Activated CD4-positive, alpha-beta memory T cell treated with anti-CD3 and anti-CD28 coated beads, Interleukin-2, amount 10 ng/mL, durations not matched to agents 7 days and 5 days (primary cell): ENCODE results near the gene SNX8. TPM values are rescaled to one million over a fixed set of nuclear protein-coding genes. Genes with fewer than 3 reads are reported as not detected.
"Not testable (repeated sequence)": the region's sequence is repeated elsewhere in the genome, so short reads cannot be mapped to it uniquely, and the experiment has no call there.

Experiments used
- CTCF ChIA-PET: fragments of 350-600 bp; sonication (Branson Sonifier 250); formaldehyde crosslinking; loops from one replicate; lab custom pipeline; 2021; ENCODE audit warnings: antibody characterized with exemption, inconsistent platforms; lab: Charles Lee
- POLR2A ChIA-PET: fragments of 350-600 bp; sonication (Branson Sonifier 250); formaldehyde crosslinking; loops from one replicate; lab custom pipeline; 2021; ENCODE audit warnings: antibody characterized with exemption; lab: Charles Lee
- DNase-seq: peaks from one replicate; pipeline ENCODE4 v3.0.0-alpha.2; 2020
- H3K27ac Mint-ChIP-seq: one replicate; pipeline ENCODE4 v1.8.0; 2021; ENCODE audit warnings: mild to moderate bottlenecking, mixed read lengths
- H3K27me3 Mint-ChIP-seq: one replicate; pipeline ENCODE4 v1.8.0; 2021; ENCODE audit warnings: mixed read lengths
- H3K36me3 Mint-ChIP-seq: one replicate; pipeline ENCODE4 v1.8.0; 2021; ENCODE audit warnings: low read depth, mixed read lengths
- H3K4me1 Mint-ChIP-seq: one replicate; pipeline ENCODE4 v1.8.0; 2021; ENCODE audit warnings: mixed read lengths
- H3K4me3 Mint-ChIP-seq: one replicate; pipeline ENCODE4 v1.8.0; 2021; ENCODE audit warnings: mild to moderate bottlenecking, mixed read lengths
- H3K9me3 Mint-ChIP-seq: one replicate; pipeline ENCODE4 v1.8.0; 2021; ENCODE audit warnings: mixed read lengths
- total RNA-seq, 2 experiments: library from RNA; stranded (reverse); gene quantifications; one replicate each; pipeline ENCODE4 v1.2.3, GENCODE V29; 2021

SNX8 gene
- total RNA-seq, 2 experiments from 2014 or later: 22.4 to 26.8 TPM

DNA sequence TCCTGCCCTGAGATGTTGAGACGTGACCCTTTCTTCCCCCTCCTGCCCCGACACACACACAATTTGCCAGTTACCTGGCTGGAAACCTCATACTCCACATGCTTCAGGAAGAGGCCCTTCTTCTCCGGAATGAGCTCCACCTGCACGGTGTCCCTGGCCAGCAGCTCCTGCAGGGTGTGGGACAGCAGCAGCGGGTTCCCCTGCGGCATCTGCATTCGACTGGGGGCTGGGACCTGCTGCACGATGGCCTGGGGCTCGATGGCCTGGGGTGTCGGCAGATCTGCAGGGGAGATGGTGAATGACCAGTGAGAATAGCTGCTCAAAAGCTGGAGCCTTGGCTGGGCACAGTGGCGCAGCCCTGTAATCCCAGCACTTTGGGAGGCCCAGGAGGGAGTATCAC, 36.2 kb downstream of the SNX8 start:
- no peaks in the 10 kb centered on the region for H3K4me1 Mint-ChIP-seq
- H3K36me3 Mint-ChIP-seq: peaks cover 5% of the 10 kb centered on the region
- no peaks in the 10 kb centered on the region for H3K27me3 Mint-ChIP-seq
- ChIA-PET POLR2A (no interaction called here), CTCF (no interaction called here)
- no peak overlapping the region for H3K27ac Mint-ChIP-seq
- H3K9me3 Mint-ChIP-seq: no peaks in the 10 kb centered on the region
- no peak for DNase-seq
- no peak overlapping the region for H3K4me3 Mint-ChIP-seq

- Mint-ChIP-seq H3K27me3 (no peaks in the 10 kb centered on the region), H3K4me3 (no peak overlapping the region), H3K9me3 (no peaks in the 10 kb centered on the region), H3K27ac (no peak overlapping the region), H3K4me1 (no peaks in the 10 kb centered on the region), H3K36me3 (peaks cover 5% of the 10 kb centered on the region)
- POLR2A ChIA-PET: no interaction called here
- CTCF ChIA-PET: no interaction called here
- DNase-seq: no peak
These were observed 38.1 kb downstream of the SNX8 start for GRCh38 chr7:2276107-2276506.

- ChIA-PET POLR2A (no interaction called here), CTCF (no interaction called here)
- Mint-ChIP-seq H3K4me3 (no peak overlapping the region), H3K9me3 (no peaks in the 10 kb centered on the region), H3K27me3 (no peaks in the 10 kb centered on the region), H3K4me1 (no peaks in the 10 kb centered on the region), H3K36me3 (peaks cover 5% of the 10 kb centered on the region), H3K27ac (no peak overlapping the region)
- DNase-seq: no peak
These were observed 39.1 kb downstream of the SNX8 start for GRCh38 chr7:2275101-2275500.

- POLR2A ChIA-PET: no interaction called here
- CTCF ChIA-PET: no interaction called here
- no peak overlapping the region for H3K4me3 Mint-ChIP-seq
These were observed 39.6 kb downstream of the SNX8 start for GRCh38 chr7:2274666-2275065.

DNA sequence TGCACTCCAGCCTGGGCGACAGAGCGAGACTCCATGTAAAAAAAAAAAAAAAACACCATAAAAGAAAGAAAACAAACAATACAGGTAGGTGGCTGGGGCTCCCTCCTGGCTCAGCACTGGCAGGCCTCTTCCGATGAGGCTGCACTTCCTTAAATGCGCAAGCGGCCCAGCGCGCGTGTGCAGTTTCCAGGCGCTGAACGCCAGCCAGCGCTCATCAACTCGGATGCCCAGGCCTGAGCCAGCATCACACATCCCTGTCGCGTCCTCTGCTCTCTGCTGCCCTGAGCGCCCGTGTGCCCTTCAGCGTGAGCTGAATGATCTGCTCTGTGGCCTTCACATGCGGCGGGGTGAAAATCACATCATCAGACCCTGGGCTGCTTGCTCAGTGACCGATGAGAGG, 40.4 kb downstream of the SNX8 start:
- Mint-ChIP-seq H3K27ac (no peak overlapping the region), H3K36me3 (peaks cover 7% of the 10 kb centered on the region), H3K4me1 (no peaks in the 10 kb centered on the region), H3K4me3 (no peak overlapping the region), H3K9me3 (no peaks in the 10 kb centered on the region), H3K27me3 (no peaks in the 10 kb centered on the region)
- no peak for DNase-seq
- ChIA-PET POLR2A (no interaction called here), CTCF (interaction anchor here (0.7 kb wide), 1 partner anchor 26 kb away, joined by 3 read pairs; no protein-coding TSS in a partner anchor)

More at GRCh38 chr7:2274666-2275065, 39.6 kb downstream of the SNX8 start:
- no peaks in the 10 kb centered on the region for H3K4me1 Mint-ChIP-seq
- no peaks in the 10 kb centered on the region for H3K9me3 Mint-ChIP-seq
- peaks cover 5% of the 10 kb centered on the region for H3K36me3 Mint-ChIP-seq
- no peak overlapping the region for H3K27ac Mint-ChIP-seq
- no peaks in the 10 kb centered on the region for H3K27me3 Mint-ChIP-seq
- no peak for DNase-seq

DNA sequence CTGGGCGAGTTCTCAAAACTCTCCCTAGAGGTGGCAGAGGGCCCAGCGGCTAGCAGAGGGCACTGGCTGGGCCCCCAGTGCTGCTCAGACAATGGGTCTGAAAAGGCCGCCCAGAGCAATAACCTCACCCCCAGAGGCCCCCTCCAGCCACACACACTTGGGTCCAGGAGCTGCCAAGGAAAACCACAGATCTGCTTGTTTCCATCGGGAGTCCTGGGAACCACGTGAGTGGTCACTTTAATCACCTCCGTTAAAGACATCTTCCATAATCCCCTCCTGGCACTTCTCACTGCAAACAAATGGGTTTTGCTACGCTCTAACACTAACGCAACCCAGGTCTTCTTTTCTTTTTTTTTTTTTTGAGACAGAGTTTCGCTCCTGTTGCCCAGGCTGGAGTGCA, 42.2 kb downstream of the SNX8 start:
- H3K9me3 Mint-ChIP-seq: no peaks in the 10 kb centered on the region
- DNase-seq: no peak
- CTCF ChIA-PET: no interaction called here
- H3K27me3 Mint-ChIP-seq: no peaks in the 10 kb centered on the region
- POLR2A ChIA-PET: no interaction called here
- no peak overlapping the region for H3K27ac Mint-ChIP-seq
- H3K4me1 Mint-ChIP-seq: no peaks in the 10 kb centered on the region
- H3K36me3 Mint-ChIP-seq: peaks cover 5% of the 10 kb centered on the region
- H3K4me3 Mint-ChIP-seq: no peak overlapping the region

GRCh38 chr7:2271273-2272026, 42.8 kb downstream of the SNX8 start:
- no peaks in the 10 kb centered on the region for H3K4me1 Mint-ChIP-seq
- H3K4me3 Mint-ChIP-seq: no peak overlapping the region
- CTCF ChIA-PET: no interaction called here
- H3K27ac Mint-ChIP-seq: no peak overlapping the region
- peaks cover 2% of the 10 kb centered on the region for H3K36me3 Mint-ChIP-seq
- H3K27me3 Mint-ChIP-seq: no peaks in the 10 kb centered on the region
- no peak for DNase-seq
- POLR2A ChIA-PET: no interaction called here
- no peaks in the 10 kb centered on the region for H3K9me3 Mint-ChIP-seq

DNA sequence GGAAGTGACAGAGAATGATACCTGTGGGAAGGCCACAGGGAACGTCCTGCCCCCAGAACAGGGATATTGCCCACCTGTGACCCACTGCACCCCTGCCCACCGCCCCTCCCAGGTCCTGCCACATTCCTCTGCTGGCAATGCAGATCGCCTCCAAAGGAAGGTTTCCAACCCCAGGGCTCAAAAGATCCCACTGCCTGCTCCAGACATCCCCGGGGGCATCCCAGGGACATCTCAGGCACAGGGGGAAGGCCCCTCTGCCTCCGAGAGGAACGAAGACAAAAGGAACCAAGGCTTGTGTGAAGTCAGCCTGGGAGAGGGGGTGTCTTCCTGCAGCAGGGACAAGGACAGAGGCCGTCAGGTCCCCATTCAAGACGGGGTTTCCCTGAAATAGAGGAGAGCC, 43.7 kb downstream of the SNX8 start:
- no peaks in the 10 kb centered on the region for H3K27me3 Mint-ChIP-seq
- H3K4me1 Mint-ChIP-seq: no peaks in the 10 kb centered on the region
- peaks cover 2% of the 10 kb centered on the region for H3K36me3 Mint-ChIP-seq
- CTCF ChIA-PET: no interaction called here
- no peak overlapping the region for H3K27ac Mint-ChIP-seq
- POLR2A ChIA-PET: no interaction called here
- H3K9me3 Mint-ChIP-seq: no peaks in the 10 kb centered on the region
- no peak for DNase-seq
- H3K4me3 Mint-ChIP-seq: no peak overlapping the region

- Mint-ChIP-seq H3K27me3 (no peaks in the 10 kb centered on the region), H3K27ac (no peak overlapping the region), H3K9me3 (no peaks in the 10 kb centered on the region), H3K4me1 (no peaks in the 10 kb centered on the region), H3K4me3 (no peak overlapping the region), H3K36me3 (peaks cover 2% of the 10 kb centered on the region)
- ChIA-PET CTCF (no interaction called here), POLR2A (no interaction called here)
- DNase-seq: no peak
These were observed 44.2 kb downstream of the SNX8 start for GRCh38 chr7:2269991-2270460.

GRCh38 chr7:2269089-2269990, 44.9 kb downstream of the SNX8 start:
- CTCF ChIA-PET, H3K4me3 Mint-ChIP-seq, H3K27ac Mint-ChIP-seq, POLR2A ChIA-PET, H3K36me3 Mint-ChIP-seq, H3K9me3 Mint-ChIP-seq, DNase-seq, H3K27me3 Mint-ChIP-seq, H3K4me1 Mint-ChIP-seq: not testable (repeated sequence)

GRCh38 chr7:2266911-2267310, 47.3 kb downstream of the SNX8 start:
- POLR2A ChIA-PET: no interaction called here
- H3K4me3 Mint-ChIP-seq: no peak overlapping the region
- no peaks in the 10 kb centered on the region for H3K27me3 Mint-ChIP-seq
- no peak overlapping the region for H3K27ac Mint-ChIP-seq
- H3K9me3 Mint-ChIP-seq: no peaks in the 10 kb centered on the region
- CTCF ChIA-PET: interaction anchor here (0.6 kb wide), 1 partner anchor 627 kb away, joined by 3 read pairs; no protein-coding TSS in a partner anchor
- H3K36me3 Mint-ChIP-seq: peaks cover 8% of the 10 kb centered on the region
- no peak for DNase-seq
- no peaks in the 10 kb centered on the region for H3K4me1 Mint-ChIP-seq

GRCh38 chr7:2264158-2264557, 50.1 kb downstream of the SNX8 start:
- POLR2A ChIA-PET: no interaction called here
- Mint-ChIP-seq H3K9me3 (no peaks in the 10 kb centered on the region), H3K36me3 (peaks cover 5% of the 10 kb centered on the region), H3K27me3 (no peaks in the 10 kb centered on the region), H3K4me3 (no peak overlapping the region), H3K4me1 (peaks cover 2% of the 10 kb centered on the region), H3K27ac (no peak overlapping the region)
- CTCF ChIA-PET: no interaction called here
- DNase-seq: no peak

DNA sequence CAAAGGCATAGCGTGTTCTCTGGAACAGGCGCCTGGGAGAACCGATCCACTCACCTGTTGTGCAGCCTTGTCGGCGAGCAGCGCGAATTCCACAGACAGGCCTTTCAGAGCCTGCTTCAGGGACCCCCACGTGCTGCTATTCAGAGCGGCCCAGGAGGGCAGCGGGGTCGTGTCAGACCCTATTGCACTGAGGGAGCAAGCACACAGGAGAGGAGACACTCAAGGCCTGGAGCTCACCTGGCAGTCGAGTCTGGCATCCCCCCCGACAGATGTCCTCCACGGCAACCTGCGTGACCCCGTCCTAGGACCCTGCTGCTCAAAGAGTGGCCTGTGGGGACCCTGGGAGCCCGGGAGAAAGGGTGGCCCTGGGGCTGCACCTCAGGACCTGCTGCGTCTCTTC, 51.1 kb downstream of the SNX8 start:
- Mint-ChIP-seq H3K4me1 (peaks cover 2% of the 10 kb centered on the region), H3K36me3 (peaks cover 5% of the 10 kb centered on the region), H3K4me3 (no peak overlapping the region), H3K27me3 (no peaks in the 10 kb centered on the region), H3K27ac (no peak overlapping the region), H3K9me3 (no peaks in the 10 kb centered on the region)
- ChIA-PET CTCF (no interaction called here), POLR2A (no interaction called here)
- DNase-seq: no peak
